IMR-90 (cell line): ENCODE results near the gene RPS23.

Source experiments
- CEBPB ChIP-seq: IDR thresholded peaks from 2 replicates; pipeline ENCODE4 v1.6.1; 2012; ENCODE audit warnings: low read depth, low read length, improper control_type of control experiment
- CTCF ChIP-seq: conservative IDR thresholded peaks from 2 replicates; pipeline ENCODE4 v1.5.1; 2012; ENCODE audit warnings: mild to moderate bottlenecking, low read depth, low read length, improper control_type of control experiment
- MXI1 ChIP-seq: IDR thresholded peaks from 2 replicates; pipeline ENCODE4 v1.6.1; 2012; ENCODE audit warnings: low read depth, mild to moderate bottlenecking, low read length, moderate library complexity, borderline replicate concordance
- NFE2L2 ChIP-seq: fragments of 150-350 bp; IDR thresholded peaks from 2 replicates; pipeline ENCODE4 v1.6.1; 2016; ENCODE audit warnings: low read depth, mild to moderate bottlenecking, low read length
- POLR2A ChIP-seq: IDR thresholded peaks from 2 replicates; pipeline ENCODE4 v1.6.1; 2012; ENCODE audit warnings: mild to moderate bottlenecking, low read depth, low read length

GRCh38 chr5:82297711-82298110 lies 19.6 kb upstream of the RPS23 start:
- TF ChIP-seq NFE2L2 = no peak
- TF ChIP-seq CTCF = no peak
- no peak for TF ChIP-seq CEBPB
- TF ChIP-seq POLR2A = no peak
- TF ChIP-seq MXI1 = no peak
